ENCODE measurements around the gene NPLOC4. TPM values are rescaled to one million over a fixed set of nuclear protein-coding genes. Genes with fewer than 3 reads are reported as not detected.

NPLOC4 gene
- total and polyA plus RNA-seq, 4 donors: 26.7 to 94.3 (median 70.6) TPM

- no peaks in the 10 kb centered on the region for H3K9me3 ChIP-seq (ENCODE audit: control insufficient read depth, low read length)
- no peaks in the 10 kb centered on the region for H3K36me3 ChIP-seq (ENCODE audit: control insufficient read depth in 1 of 2, insufficient read depth in 2 of 2, low read length in 1 of 2)
- no peak for ATAC-seq (ENCODE audit: low FRiP score)
- no peaks in the 10 kb centered on the region for H3K4me1 ChIP-seq (ENCODE audit: control insufficient read depth in 1 of 2, insufficient read depth in 2 of 2, low read length in 2 of 2)
- no peak overlapping the region for H3K27ac ChIP-seq (ENCODE audit: low read depth in 1 of 2, low read length in 2 of 2)
- no peaks in the 10 kb centered on the region for H3K27me3 ChIP-seq (ENCODE audit: control insufficient read depth in 1 of 2, insufficient read depth in 2 of 2, low read length in 1 of 2)
- intact Hi-C loops (cut with DNase I): no loop called here
- WGBS, 2 donors: 84% methylated on average over 15 to 16 of the region's 16 CpGs
- no peak for DNase-seq
- no peak overlapping the region for H3K4me3 ChIP-seq (ENCODE audit: low read length in 2 of 2)
These were observed 87.8 kb downstream of the NPLOC4 start for GRCh38 chr17:81549031-81549557.

DNA sequence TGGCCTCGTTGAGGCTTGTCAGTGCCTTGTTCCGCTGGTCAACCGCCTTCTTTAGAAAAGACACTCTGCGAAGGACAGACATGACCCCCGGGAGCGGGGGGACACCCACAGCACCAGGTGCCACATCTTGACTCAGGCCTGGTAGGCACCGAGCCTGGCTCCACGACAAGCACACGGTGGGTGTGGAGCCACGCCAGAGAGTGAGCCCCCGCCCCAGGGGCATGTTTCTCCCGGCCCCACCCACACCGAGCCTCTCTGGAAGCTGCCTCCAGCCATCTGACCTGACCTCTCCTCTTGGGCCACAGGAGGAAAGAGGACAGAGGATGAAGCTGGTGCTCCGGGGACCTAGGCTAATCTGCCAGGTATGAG lies 89.3 kb downstream of the NPLOC4 start:
- ATAC-seq (ENCODE audit: low FRiP score) (no peak), DNase-seq (no peak)
- H3K27ac ChIP-seq (ENCODE audit: low read depth in 1 of 2, low read length in 2 of 2): no peak overlapping the region
- no peak overlapping the region for H3K4me3 ChIP-seq (ENCODE audit: low read length in 2 of 2)
- no peaks in the 10 kb centered on the region for H3K27me3 ChIP-seq (ENCODE audit: control insufficient read depth in 1 of 2, insufficient read depth in 2 of 2, low read length in 1 of 2)
- peaks cover 0 to 2% of the 10 kb centered on the region in 2 donors for H3K36me3 ChIP-seq (ENCODE audit: control insufficient read depth in 1 of 2, insufficient read depth in 2 of 2, low read length in 1 of 2)
- H3K4me1 ChIP-seq (ENCODE audit: control insufficient read depth in 1 of 2, insufficient read depth in 2 of 2, low read length in 2 of 2): no peaks in the 10 kb centered on the region
- H3K9me3 ChIP-seq (ENCODE audit: control insufficient read depth, low read length): no peaks in the 10 kb centered on the region
- intact Hi-C loops (cut with DNase I): no loop called here
- 82% methylated on average over 14 of the region's 14 CpGs for WGBS, 2 donors

DNA sequence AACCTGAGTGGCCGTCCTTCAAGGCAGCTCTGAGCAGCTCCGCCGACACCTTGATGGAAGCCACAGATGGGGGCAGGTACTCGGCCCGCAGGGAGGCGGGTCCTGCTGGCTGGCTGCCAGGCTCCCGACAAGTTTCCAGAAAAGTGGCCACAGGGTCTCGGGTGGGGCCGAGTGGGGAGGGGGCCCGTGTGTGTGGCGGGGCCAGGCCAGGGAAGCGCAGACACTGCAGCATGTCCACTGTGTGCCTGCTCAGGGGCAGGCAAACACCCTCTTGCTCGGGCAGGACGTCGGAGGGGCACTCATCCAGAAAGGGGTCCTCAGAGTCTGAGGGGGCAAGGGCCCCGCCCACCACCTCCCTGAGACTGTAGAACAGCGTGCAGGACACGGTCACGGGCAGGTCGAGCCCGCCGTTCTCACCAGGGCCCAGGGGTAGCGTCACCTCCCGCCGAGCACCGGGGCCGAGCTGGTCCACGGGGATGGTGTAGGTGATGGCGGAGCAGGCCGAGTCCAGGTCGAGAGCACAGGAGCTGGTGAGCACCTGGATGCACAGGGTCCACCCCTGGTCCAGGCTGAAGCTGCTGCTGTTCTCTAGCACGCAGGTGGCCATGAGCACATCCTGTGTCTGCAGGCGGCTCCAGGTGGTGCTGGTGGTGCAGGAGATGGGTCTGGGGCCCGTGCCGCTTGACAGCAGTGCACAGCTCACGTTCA lies 89.9 kb downstream of the NPLOC4 start:
- ATAC-seq (ENCODE audit: low FRiP score) (no peak), DNase-seq (no peak)
- H3K27ac ChIP-seq (ENCODE audit: low read depth in 1 of 2, low read length in 2 of 2): no peak overlapping the region
- H3K9me3 ChIP-seq (ENCODE audit: control insufficient read depth, low read length): no peaks in the 10 kb centered on the region
- no peaks in the 10 kb centered on the region for H3K4me1 ChIP-seq (ENCODE audit: control insufficient read depth in 1 of 2, insufficient read depth in 2 of 2, low read length in 2 of 2)
- H3K36me3 ChIP-seq (ENCODE audit: control insufficient read depth in 1 of 2, insufficient read depth in 2 of 2, low read length in 1 of 2): peaks cover 0 to 2% of the 10 kb centered on the region in 2 donors
- 80 to 84% methylated on average over 33 to 36 of the region's 36 CpGs for WGBS, 2 donors
- intact Hi-C loops (cut with DNase I): no loop called here
- no peaks in the 10 kb centered on the region for H3K27me3 ChIP-seq (ENCODE audit: control insufficient read depth in 1 of 2, insufficient read depth in 2 of 2, low read length in 1 of 2)
- H3K4me3 ChIP-seq (ENCODE audit: low read length in 2 of 2): no peak overlapping the region

GRCh38 chr17:81545160-81545949 lies 91.6 kb downstream of the NPLOC4 start:
- no peak for DNase-seq
- no peak for ATAC-seq (ENCODE audit: low FRiP score)
- no peaks in the 10 kb centered on the region for H3K27me3 ChIP-seq (ENCODE audit: control insufficient read depth in 1 of 2, insufficient read depth in 2 of 2, low read length in 1 of 2)
- intact Hi-C loops (cut with DNase I): no loop called here
- H3K4me1 ChIP-seq (ENCODE audit: control insufficient read depth in 1 of 2, insufficient read depth in 2 of 2, low read length in 2 of 2): no peaks in the 10 kb centered on the region
- 86 to 90% methylated on average over 22 to 24 of the region's 24 CpGs for whole genome bisulfite sequencing, 2 donors
- no peak overlapping the region for H3K27ac ChIP-seq (ENCODE audit: low read depth in 1 of 2, low read length in 2 of 2)
- no peak overlapping the region for H3K4me3 ChIP-seq (ENCODE audit: low read length in 2 of 2)
- no peaks in the 10 kb centered on the region for H3K9me3 ChIP-seq (ENCODE audit: control insufficient read depth, low read length)
- H3K36me3 ChIP-seq (ENCODE audit: control insufficient read depth in 1 of 2, insufficient read depth in 2 of 2, low read length in 1 of 2): peaks cover 0 to 9% of the 10 kb centered on the region in 2 donors

GRCh38 chr17:81544281-81544974 lies 92.5 kb downstream of the NPLOC4 start:
- ATAC-seq (ENCODE audit: low FRiP score): no peak
- no peak overlapping the region for H3K27ac ChIP-seq (ENCODE audit: low read depth in 1 of 2, low read length in 2 of 2)
- intact Hi-C loops (cut with DNase I): no loop called here
- no peak overlapping the region for H3K4me3 ChIP-seq (ENCODE audit: low read length in 2 of 2)
- WGBS, 2 donors: 90 to 92% methylated on average over 16 of the region's 16 CpGs
- DNase-seq: no peak
- H3K27me3 ChIP-seq (ENCODE audit: control insufficient read depth in 1 of 2, insufficient read depth in 2 of 2, low read length in 1 of 2): no peaks in the 10 kb centered on the region
- no peaks in the 10 kb centered on the region for H3K4me1 ChIP-seq (ENCODE audit: control insufficient read depth in 1 of 2, insufficient read depth in 2 of 2, low read length in 2 of 2)
- no peaks in the 10 kb centered on the region for H3K9me3 ChIP-seq (ENCODE audit: control insufficient read depth, low read length)
- peaks cover 0 to 9% of the 10 kb centered on the region in 2 donors for H3K36me3 ChIP-seq (ENCODE audit: control insufficient read depth in 1 of 2, insufficient read depth in 2 of 2, low read length in 1 of 2)

DNA sequence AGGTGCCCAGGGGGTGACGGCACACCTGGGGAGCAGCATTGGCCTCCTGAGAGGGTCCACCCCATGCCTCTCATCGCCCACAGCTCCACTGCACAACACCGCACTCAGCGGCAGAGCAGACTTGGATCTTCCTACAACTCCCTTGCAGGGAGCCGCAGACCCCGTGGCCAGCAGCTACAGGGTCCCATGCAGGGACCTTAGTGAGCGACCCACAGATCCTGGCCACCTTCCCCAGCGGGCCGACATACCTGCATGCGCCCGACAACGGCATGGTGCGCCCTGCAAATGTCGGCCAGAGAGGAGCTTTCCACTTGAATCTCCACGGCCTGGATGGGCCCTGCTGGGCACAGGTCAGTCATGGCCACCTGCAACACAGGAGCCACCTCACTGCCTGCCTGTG lies 93.2 kb downstream of the NPLOC4 start:
- H3K9me3 ChIP-seq (ENCODE audit: control insufficient read depth, low read length): no peaks in the 10 kb centered on the region
- no peaks in the 10 kb centered on the region for H3K4me1 ChIP-seq (ENCODE audit: control insufficient read depth in 1 of 2, insufficient read depth in 2 of 2, low read length in 2 of 2)
- H3K27ac ChIP-seq (ENCODE audit: low read depth in 1 of 2, low read length in 2 of 2): no peak overlapping the region
- intact Hi-C loops (cut with DNase I): no loop called here
- H3K36me3 ChIP-seq (ENCODE audit: control insufficient read depth in 1 of 2, insufficient read depth in 2 of 2, low read length in 1 of 2): peaks cover 0 to 9% of the 10 kb centered on the region in 2 donors
- no peak for DNase-seq
- H3K27me3 ChIP-seq (ENCODE audit: control insufficient read depth in 1 of 2, insufficient read depth in 2 of 2, low read length in 1 of 2): no peaks in the 10 kb centered on the region
- H3K4me3 ChIP-seq (ENCODE audit: low read length in 2 of 2): no peak overlapping the region
- WGBS, 2 donors: 94 to 98% methylated on average over 15 of the region's 15 CpGs
- ATAC-seq (ENCODE audit: low FRiP score): no peak

- Histone ChIP-seq H3K27ac (ENCODE audit: low read depth in 1 of 2, low read length in 2 of 2) (no peak overlapping the region), H3K4me3 (ENCODE audit: low read length in 2 of 2) (no peak overlapping the region), H3K36me3 (ENCODE audit: control insufficient read depth in 1 of 2, insufficient read depth in 2 of 2, low read length in 1 of 2) (peaks cover 0 to 9% of the 10 kb centered on the region in 2 donors), H3K4me1 (ENCODE audit: control insufficient read depth in 1 of 2, insufficient read depth in 2 of 2, low read length in 2 of 2) (no peaks in the 10 kb centered on the region), H3K27me3 (ENCODE audit: control insufficient read depth in 1 of 2, insufficient read depth in 2 of 2, low read length in 1 of 2) (no peaks in the 10 kb centered on the region), H3K9me3 (ENCODE audit: control insufficient read depth, low read length) (no peaks in the 10 kb centered on the region)
- 50 to 56% methylated on average over 14 of the region's 14 CpGs for WGBS, 2 donors
- intact Hi-C loops (cut with DNase I): no loop called here
- DNase-seq (no peak), ATAC-seq (ENCODE audit: low FRiP score) (no peak)
These were observed 93.6 kb downstream of the NPLOC4 start for GRCh38 chr17:81543339-81543675.

DNA sequence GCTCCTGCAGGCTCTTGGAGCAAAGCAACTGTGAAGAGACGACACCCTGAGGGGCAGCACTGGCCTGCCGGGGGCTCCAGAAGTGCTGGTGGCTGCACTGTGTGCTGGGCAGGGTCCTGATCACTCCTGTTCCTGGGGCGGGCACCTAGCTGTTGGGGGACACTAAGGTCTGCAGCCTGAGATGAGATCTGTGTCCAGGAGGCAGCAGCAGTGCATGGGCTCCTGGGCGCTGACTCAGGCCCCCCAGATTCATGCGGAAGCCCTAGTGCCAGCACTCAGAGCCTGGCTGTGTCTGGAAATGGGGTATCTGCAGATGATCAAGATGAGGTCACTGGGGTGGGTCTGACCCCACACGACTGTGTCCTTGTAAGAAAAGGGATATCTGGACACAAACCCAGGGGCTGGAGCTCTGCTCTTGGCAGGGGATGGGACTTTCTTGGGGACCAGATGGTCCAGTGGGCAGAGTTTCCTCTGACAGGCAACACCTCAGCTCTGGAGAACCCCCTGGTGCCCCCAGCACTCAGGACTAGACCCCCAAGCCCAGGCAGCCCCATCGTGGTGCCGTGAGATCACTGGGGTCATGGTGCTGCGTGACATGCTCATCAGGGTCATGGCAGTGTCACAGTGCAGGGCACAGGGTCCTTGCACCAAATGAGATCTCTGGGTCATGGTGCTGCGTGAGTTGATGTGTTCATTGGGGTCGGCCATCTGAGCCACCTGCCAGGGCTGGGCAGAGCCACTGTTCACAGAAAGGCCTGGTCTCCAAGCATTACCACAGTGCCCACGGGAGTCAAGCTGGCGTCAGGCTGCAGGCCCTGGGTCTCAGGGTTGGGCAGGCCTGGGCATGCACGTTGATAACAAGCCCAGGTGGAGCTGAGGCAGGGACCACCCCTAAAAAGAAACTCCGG lies 94.2 kb downstream of the NPLOC4 start:
- ATAC-seq (ENCODE audit: low FRiP score): no peak
- intact Hi-C loops (cut with DNase I): no loop called here
- peaks cover 0 to 9% of the 10 kb centered on the region in 2 donors for H3K36me3 ChIP-seq (ENCODE audit: control insufficient read depth in 1 of 2, insufficient read depth in 2 of 2, low read length in 1 of 2)

More for the DNA sequence above, 94.2 kb downstream of the NPLOC4 start:
- H3K27ac ChIP-seq (ENCODE audit: low read depth in 1 of 2, low read length in 2 of 2): no peak overlapping the region
- WGBS, 2 donors: 77 to 81% methylated on average over 15 of the region's 15 CpGs
- H3K9me3 ChIP-seq (ENCODE audit: control insufficient read depth, low read length): no peaks in the 10 kb centered on the region
- no peaks in the 10 kb centered on the region for H3K4me1 ChIP-seq (ENCODE audit: control insufficient read depth in 1 of 2, insufficient read depth in 2 of 2, low read length in 2 of 2)
- no peaks in the 10 kb centered on the region for H3K27me3 ChIP-seq (ENCODE audit: control insufficient read depth in 1 of 2, insufficient read depth in 2 of 2, low read length in 1 of 2)
- H3K4me3 ChIP-seq (ENCODE audit: low read length in 2 of 2): no peak overlapping the region
- DNase-seq: no peak

Data from aorta (tissue), 5 donors.